ENCODE results near the gene ARL5A.

DNA sequence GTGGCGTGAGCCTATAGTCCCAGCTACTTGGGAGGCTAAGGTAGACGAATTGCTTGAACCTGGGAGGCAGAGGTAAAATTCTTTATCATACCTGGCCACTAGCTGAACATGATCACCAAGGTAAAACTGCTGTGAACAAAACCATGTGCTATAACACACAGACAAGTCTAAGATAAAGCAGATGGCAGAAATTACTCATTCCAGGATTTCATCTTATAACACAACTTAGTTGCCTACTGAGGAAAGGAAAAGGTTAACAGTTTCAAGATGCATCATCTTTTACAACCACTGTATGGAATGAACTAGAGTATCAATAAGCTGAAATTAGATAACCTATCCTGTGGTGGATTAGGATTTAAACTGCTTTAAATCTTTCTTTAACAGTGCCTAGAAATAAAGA lies 8.3 kb downstream of the ARL5A start:
- TF ChIP-seq, protein P1, sequence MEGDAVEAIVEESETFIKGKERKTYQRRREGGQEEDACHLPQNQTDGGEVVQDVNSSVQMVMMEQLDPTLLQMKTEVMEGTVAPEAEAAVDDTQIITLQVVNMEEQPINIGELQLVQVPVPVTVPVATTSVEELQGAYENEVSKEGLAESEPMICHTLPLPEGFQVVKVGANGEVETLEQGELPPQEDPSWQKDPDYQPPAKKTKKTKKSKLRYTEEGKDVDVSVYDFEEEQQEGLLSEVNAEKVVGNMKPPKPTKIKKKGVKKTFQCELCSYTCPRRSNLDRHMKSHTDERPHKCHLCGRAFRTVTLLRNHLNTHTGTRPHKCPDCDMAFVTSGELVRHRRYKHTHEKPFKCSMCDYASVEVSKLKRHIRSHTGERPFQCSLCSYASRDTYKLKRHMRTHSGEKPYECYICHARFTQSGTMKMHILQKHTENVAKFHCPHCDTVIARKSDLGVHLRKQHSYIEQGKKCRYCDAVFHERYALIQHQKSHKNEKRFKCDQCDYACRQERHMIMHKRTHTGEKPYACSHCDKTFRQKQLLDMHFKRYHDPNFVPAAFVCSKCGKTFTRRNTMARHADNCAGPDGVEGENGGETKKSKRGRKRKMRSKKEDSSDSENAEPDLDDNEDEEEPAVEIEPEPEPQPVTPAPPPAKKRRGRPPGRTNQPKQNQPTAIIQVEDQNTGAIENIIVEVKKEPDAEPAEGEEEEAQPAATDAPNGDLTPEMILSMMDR (conservative IDR thresholded peaks at IDR 0.05; ENCODE audit: low read depth, low read length) = no peak
- TF ChIP-seq MAZ (IDR thresholded peaks at IDR 0.05; ENCODE audit: borderline replicate concordance, low read depth, low read length) (no peak), POLR2A (IDR thresholded peaks at IDR 0.05; ENCODE audit: low read depth, low read length) (no peak), SMC3 (IDR thresholded peaks at IDR 0.05; ENCODE audit: low read depth, low read length) (no peak), CEBPB (IDR thresholded peaks at IDR 0.05; ENCODE audit: low read depth, low read length) (no peak), RAD21 (IDR thresholded peaks at IDR 0.05; ENCODE audit: low read length) (no peak), MXI1 (IDR thresholded peaks at IDR 0.05; ENCODE audit: borderline replicate concordance, low read depth, low read length) (no peak), CHD1 (IDR thresholded peaks at IDR 0.05; ENCODE audit: low read depth, low read length) (no peak), BHLHE40 (IDR thresholded peaks at IDR 0.05; ENCODE audit: low read depth, low read length) (no peak), RFX5 (IDR thresholded peaks at IDR 0.05; ENCODE audit: low read depth, low read length) (no peak), FOS (IDR thresholded peaks at IDR 0.05; ENCODE audit: low read depth, low read length) (no peak)
- TF ChIP-seq, protein P2, sequence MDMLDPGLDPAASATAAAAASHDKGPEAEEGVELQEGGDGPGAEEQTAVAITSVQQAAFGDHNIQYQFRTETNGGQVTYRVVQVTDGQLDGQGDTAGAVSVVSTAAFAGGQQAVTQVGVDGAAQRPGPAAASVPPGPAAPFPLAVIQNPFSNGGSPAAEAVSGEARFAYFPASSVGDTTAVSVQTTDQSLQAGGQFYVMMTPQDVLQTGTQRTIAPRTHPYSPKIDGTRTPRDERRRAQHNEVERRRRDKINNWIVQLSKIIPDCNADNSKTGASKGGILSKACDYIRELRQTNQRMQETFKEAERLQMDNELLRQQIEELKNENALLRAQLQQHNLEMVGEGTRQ (IDR thresholded peaks at IDR 0.05; ENCODE audit: low read depth, low read length) = no peak

All from IMR-90 (cell line).